DMS53 (cell line): ENCODE measurements around the gene CENPF.

Source experiments
- DNase-seq: peaks from one replicate; lab custom pipeline; 2025; lab: John Stamatoyannopoulos, UW

CENPF gene

GRCh38 chr1:214712737-214713136, 109.7 kb downstream of the CENPF start:
- DNase-seq: no peak
